ENCODE measurements around the gene RFXANK.

RFXANK gene

DNA sequence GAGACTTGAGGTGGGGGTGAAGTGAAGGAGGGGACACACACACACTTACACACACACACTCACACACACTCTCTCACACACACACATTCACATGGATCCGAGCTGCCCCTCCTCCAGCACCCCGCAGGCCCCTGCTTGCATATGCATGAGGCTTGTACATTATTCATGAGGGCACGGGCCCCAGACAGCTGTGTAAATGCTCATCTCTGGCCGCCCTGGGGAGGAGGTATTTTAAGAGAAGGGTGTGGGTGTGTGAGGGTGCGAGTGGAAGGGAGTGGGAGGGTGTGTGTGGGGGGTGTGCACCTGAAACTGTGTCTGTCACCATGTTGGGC, 22.1 kb downstream of the RFXANK start (continued):
- TF ChIP-seq, protein P1, sequence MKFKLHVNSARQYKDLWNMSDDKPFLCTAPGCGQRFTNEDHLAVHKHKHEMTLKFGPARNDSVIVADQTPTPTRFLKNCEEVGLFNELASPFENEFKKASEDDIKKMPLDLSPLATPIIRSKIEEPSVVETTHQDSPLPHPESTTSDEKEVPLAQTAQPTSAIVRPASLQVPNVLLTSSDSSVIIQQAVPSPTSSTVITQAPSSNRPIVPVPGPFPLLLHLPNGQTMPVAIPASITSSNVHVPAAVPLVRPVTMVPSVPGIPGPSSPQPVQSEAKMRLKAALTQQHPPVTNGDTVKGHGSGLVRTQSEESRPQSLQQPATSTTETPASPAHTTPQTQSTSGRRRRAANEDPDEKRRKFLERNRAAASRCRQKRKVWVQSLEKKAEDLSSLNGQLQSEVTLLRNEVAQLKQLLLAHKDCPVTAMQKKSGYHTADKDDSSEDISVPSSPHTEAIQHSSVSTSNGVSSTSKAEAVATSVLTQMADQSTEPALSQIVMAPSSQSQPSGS (tag by site-specific recombination; IDR thresholded peaks at IDR 0.05; ENCODE audit: low read depth), result no peak
- TF ChIP-seq ZNF214 (tag by site-specific recombination; IDR thresholded peaks at IDR 0.05; ENCODE audit: borderline replicate concordance) (no peak), EGR2 (tag by site-specific recombination; IDR thresholded peaks at IDR 0.05; ENCODE audit: low read depth) (peak; percentile 64), ZBTB20 (tag by site-specific recombination; IDR thresholded peaks at IDR 0.05) (peak; percentile 59; the same call in 1 of the 2 replicates), ZNF580 (tag by site-specific recombination; IDR thresholded peaks at IDR 0.05) (no peak), ZNF514 (tag by site-specific recombination; IDR thresholded peaks at IDR 0.05) (no peak), ZNF37A (tag by site-specific recombination; IDR thresholded peaks at IDR 0.05) (no peak), ZFP69B (tag by site-specific recombination; IDR thresholded peaks at IDR 0.05) (no peak), ZNF571 (tag by site-specific recombination; IDR thresholded peaks at IDR 0.05) (no peak), ZNF133 (tag by site-specific recombination; IDR thresholded peaks at IDR 0.05) (no peak), ZNF354C (tag by site-specific recombination; IDR thresholded peaks at IDR 0.05; ENCODE audit: borderline replicate concordance, low read depth) (no peak), ZNF324 (tag by site-specific recombination; IDR thresholded peaks at IDR 0.05) (no peak), ZBTB7A (tag by site-specific recombination; IDR thresholded peaks at IDR 0.05; ENCODE audit: low read depth) (no peak)

GRCh38 chr19:19214892-19215291, 22.8 kb downstream of the RFXANK start:
- CTCF ChIA-PET, result interaction anchor here (2.2 kb wide), 1 partner anchor 10 kb away, joined by 6 read pairs; no protein-coding TSS in a partner anchor
- no peaks in the 10 kb centered on the region for H3K36me3 ChIP-seq (ENCODE audit: control insufficient read depth in 2 of 2, insufficient read depth in 1 of 2, low read length in 2 of 2)
- POLR2A ChIA-PET, result no interaction called here

More at GRCh38 chr19:19214892-19215291, 22.8 kb downstream of the RFXANK start:
- H3K27ac ChIP-seq (ENCODE audit: extremely low read depth, low read depth, low read length), result no peak overlapping the region
- no peaks in the 10 kb centered on the region for H3K4me1 ChIP-seq (ENCODE audit: control insufficient read depth, insufficient read depth, low read length)
- no peaks in the 10 kb centered on the region for H3K9me3 ChIP-seq (ENCODE audit: control insufficient read depth, insufficient read depth, low read depth, low read length)
- TF ChIP-seq REST (tag by site-specific recombination; IDR thresholded peaks at IDR 0.05) (peak; percentile 96), ZNF76 (tag by site-specific recombination; IDR thresholded peaks at IDR 0.05; ENCODE audit: borderline replicate concordance, low read depth) (peak; percentile 34; the same call in 1 of the 2 replicates), ZSCAN30 (tag by site-specific recombination; IDR thresholded peaks at IDR 0.05) (0 out of 2 replicates have a peak, but pooled peaks have one; percentile 11), IKZF3 (tag by site-specific recombination; IDR thresholded peaks at IDR 0.05) (peak; percentile 63; the same call in 1 of the 2 replicates), ZNF324 (tag by site-specific recombination; IDR thresholded peaks at IDR 0.05) (no peak), GLIS1 (tag by site-specific recombination; IDR thresholded peaks at IDR 0.05) (peak; percentile 38), ZNF768 (tag by site-specific recombination; IDR thresholded peaks at IDR 0.05) (peak; percentile 58; the same call in 1 of the 2 replicates), ZNF473 (tag by site-specific recombination; IDR thresholded peaks at IDR 0.05) (no peak)
- H3K4me3 ChIP-seq (ENCODE audit: low read depth, low read length), result no peak overlapping the region

Data from HEK293 (cell line).